Fibroblast of lung (primary cell): ENCODE results near the gene NEB. TPM values are rescaled to one million over a fixed set of nuclear protein-coding genes. Genes with fewer than 3 reads are reported as not detected.

Source experiments
- DNase-seq, 2 donors: peaks; one replicate each; pipeline versions ENCODE4 v3.0.0 to v3.0.0-alpha.2; 2010; ENCODE audit warnings: low read depth in 2 of 2
- H2AFZ ChIP-seq: 2 replicates; pipeline ENCODE4 v1.5.1; 2012; ENCODE audit warnings: low read length, control low read depth, inconsistent platforms
- H3K27ac ChIP-seq: 2 replicates; pipeline ENCODE4 v1.5.1; 2011; ENCODE audit warnings: low read length, control low read depth; ENCODE audit not compliant: insufficient read depth
- H3K27me3 ChIP-seq: 2 replicates; pipeline ENCODE4 v1.5.1; 2011; ENCODE audit warnings: mild to moderate bottlenecking, low read length; ENCODE audit not compliant: control insufficient read depth, insufficient read depth
- H3K36me3 ChIP-seq: 2 replicates; pipeline ENCODE4 v1.5.1; 2011; ENCODE audit warnings: low read length; ENCODE audit not compliant: control insufficient read depth, insufficient read depth
- H3K4me1 ChIP-seq: 2 replicates; pipeline ENCODE4 v1.5.1; 2011; ENCODE audit warnings: low read length; ENCODE audit not compliant: control insufficient read depth, insufficient read depth; ENCODE audit errors: extremely low read depth
- H3K4me2 ChIP-seq: 2 replicates; pipeline ENCODE4 v1.5.1; 2011; ENCODE audit warnings: low read length, control low read depth; ENCODE audit not compliant: insufficient read depth; ENCODE audit errors: extremely low read depth
- H3K4me3 ChIP-seq, 4 experiments: fragments of 200-600 bp in 1 of 4; sonication (generic) in 1 of 4; replicated peaks in 1 of 4; 2 replicates each; pipeline ENCODE4 v1.5.1; 2011 to 2016; ENCODE audit warnings: low read length in 4 of 4, low read depth in 3 of 4, mild to moderate bottlenecking in 3 of 4, control low read depth in 2 of 4, inconsistent platforms in 1 of 4, mixed read lengths in 1 of 4; ENCODE audit not compliant: insufficient read depth in 1 of 4; ENCODE audit errors: control extremely low read depth in 1 of 4
- H3K79me2 ChIP-seq: 2 replicates; pipeline ENCODE4 v1.5.1; 2012; ENCODE audit warnings: mild to moderate bottlenecking, low read length, inconsistent platforms; ENCODE audit not compliant: control insufficient read depth, insufficient read depth
- H3K9ac ChIP-seq: 2 replicates; pipeline ENCODE4 v1.5.1; 2011; ENCODE audit warnings: mild to moderate bottlenecking, low read length, control low read depth; ENCODE audit not compliant: insufficient read depth
- H3K9me3 ChIP-seq: 2 replicates; pipeline ENCODE4 v1.5.1; 2012; ENCODE audit warnings: low read depth, low read length; ENCODE audit not compliant: control insufficient read depth, insufficient read depth
- H4K20me1 ChIP-seq: 2 replicates; pipeline ENCODE4 v1.5.1; 2011; ENCODE audit warnings: low read length; ENCODE audit not compliant: control insufficient read depth, insufficient read depth; ENCODE audit errors: extremely low read depth
- CTCF ChIP-seq, 2 donors: IDR thresholded peaks in 1 of 2; conservative IDR thresholded peaks in 1 of 2; 1 replicate in 1 of 2; 2 replicates in 1 of 2; pipeline ENCODE4 v1.5.1; 2011 to 2012; ENCODE audit warnings: low read length in 2 of 2, control low read depth in 1 of 2, inconsistent platforms in 1 of 2, low read depth in 1 of 2, mild to moderate bottlenecking in 1 of 2
- EZH2 ChIP-seq: IDR thresholded peaks from 2 replicates; pipeline ENCODE4 v1.5.1; 2012; ENCODE audit warnings: low read length, control low read depth, mild to moderate bottlenecking; ENCODE audit errors: missing control alignments
- polyA plus RNA-seq, 2 donors: library from polyadenylated mRNA; depleted of rRNA in 1 of 2; stranded (reverse) in 1 of 2; unstranded in 1 of 2; fragments of >200 nt; gene quantifications; 2 replicates each; pipeline ENCODE4 v1.2.1, GENCODE V29; 2011 to 2012; ENCODE audit warnings: missing spikeins in 1 of 2
- total RNA-seq: library from RNA; depleted of rRNA; stranded (reverse); fragments of >200 nt; gene quantifications from 2 replicates; pipeline ENCODE4 v1.2.1, GENCODE V29; 2014

Gene NEB
- total and polyA plus RNA-seq, 2 donors (not counting 1 experiment from before 2014, with no cell fraction given): 0.17 to 0.26 TPM

DNA sequence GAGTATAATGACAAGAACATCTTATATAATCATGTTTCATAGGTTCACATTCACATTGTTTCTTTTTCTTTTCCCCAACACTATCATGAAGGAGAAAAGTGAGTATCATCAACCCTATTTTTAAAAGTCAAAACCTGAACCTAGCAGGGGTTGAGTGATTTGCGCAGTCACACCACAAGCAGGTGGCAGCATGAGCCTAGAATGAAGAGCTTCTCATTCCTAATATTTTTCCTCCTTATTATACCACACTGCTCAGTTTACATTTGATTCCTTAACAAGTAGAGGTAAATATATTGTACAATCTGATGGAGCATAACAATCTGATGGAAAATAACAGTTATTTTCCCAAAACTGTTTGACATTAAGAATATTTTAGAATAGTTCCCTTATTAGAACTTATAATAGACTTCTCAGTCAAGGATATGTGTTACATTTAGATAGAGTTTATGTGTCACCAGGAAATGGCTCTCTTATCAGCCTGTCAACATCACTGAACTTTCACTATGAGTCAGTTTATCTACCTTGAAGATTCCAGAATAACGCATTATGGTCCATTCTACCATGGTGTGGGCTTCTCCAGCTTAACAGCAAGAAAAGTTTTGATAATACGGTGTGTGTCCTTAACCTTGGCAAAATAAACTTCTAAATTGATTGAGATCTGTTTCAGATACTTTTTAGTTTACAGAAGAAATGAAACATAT lies 119.5 kb downstream of the NEB start:
- DNase-seq: no peak
- Histone ChIP-seq H4K20me1 (no peaks in the 10 kb centered on the region), H2AFZ (no peak overlapping the region), H3K9me3 (no peaks in the 10 kb centered on the region), H3K4me2 (no peak overlapping the region), H3K9ac (no peak overlapping the region), H3K36me3 (no peaks in the 10 kb centered on the region), H3K27me3 (no peaks in the 10 kb centered on the region), H3K79me2 (no peaks in the 10 kb centered on the region), H3K4me1 (no peaks in the 10 kb centered on the region), H3K4me3 (no peak overlapping the region), H3K27ac (no peak overlapping the region)
- TF ChIP-seq EZH2 (no peak), CTCF (conservative IDR thresholded peaks at IDR 0.05 in 1 of 2, IDR thresholded peaks at IDR 0.05 in 1 of 2; ENCODE audit: low read depth in 1 of 2, low read length in 2 of 2) (no peak)

DNA sequence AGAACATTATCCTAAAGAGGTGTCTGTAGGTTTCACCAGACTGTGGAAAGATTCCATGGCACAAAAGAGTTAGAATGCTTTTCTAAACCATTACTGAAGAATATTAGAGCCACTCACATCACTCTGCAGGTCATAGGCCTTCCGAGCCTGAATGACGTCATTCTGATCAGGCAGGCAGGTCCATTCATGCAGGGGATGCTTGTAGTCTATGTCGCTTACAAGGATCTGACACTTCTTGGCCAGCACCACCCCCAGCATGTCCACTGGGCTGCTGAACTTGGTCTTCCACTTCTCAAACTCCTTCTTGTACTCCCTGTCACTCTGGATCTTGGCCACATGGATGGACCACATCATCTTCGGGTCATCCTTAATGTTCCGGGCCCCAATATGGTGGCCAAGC lies 120.1 kb downstream of the NEB start:
- Histone ChIP-seq H3K27ac (no peak overlapping the region), H3K4me2 (no peak overlapping the region), H3K79me2 (no peaks in the 10 kb centered on the region), H4K20me1 (no peaks in the 10 kb centered on the region), H3K9ac (no peak overlapping the region), H3K27me3 (no peaks in the 10 kb centered on the region), H2AFZ (no peak overlapping the region), H3K36me3 (no peaks in the 10 kb centered on the region), H3K9me3 (no peaks in the 10 kb centered on the region), H3K4me1 (no peaks in the 10 kb centered on the region), H3K4me3 (no peak overlapping the region)
- no peak for DNase-seq
- TF ChIP-seq EZH2 (no peak), CTCF (conservative IDR thresholded peaks at IDR 0.05 in 1 of 2, IDR thresholded peaks at IDR 0.05 in 1 of 2; ENCODE audit: low read depth in 1 of 2, low read length in 2 of 2) (no peak)

- Histone ChIP-seq H3K36me3 (no peaks in the 10 kb centered on the region), H3K9ac (no peak overlapping the region), H3K9me3 (no peaks in the 10 kb centered on the region), H3K27me3 (no peaks in the 10 kb centered on the region), H3K4me2 (no peak overlapping the region), H2AFZ (no peak overlapping the region), H3K4me3 (no peak overlapping the region), H3K79me2 (no peaks in the 10 kb centered on the region), H3K4me1 (no peaks in the 10 kb centered on the region), H3K27ac (no peak overlapping the region), H4K20me1 (no peaks in the 10 kb centered on the region)
- DNase-seq: no peak
- TF ChIP-seq EZH2 (no peak), CTCF (conservative IDR thresholded peaks at IDR 0.05 in 1 of 2, IDR thresholded peaks at IDR 0.05 in 1 of 2; ENCODE audit: low read depth in 1 of 2, low read length in 2 of 2) (no peak)
These were observed 122.9 kb downstream of the NEB start for GRCh38 chr2:151611351-151611750.
